Thoracic aorta (tissue), 2 donors: Measurements from ENCODE around the gene OR13C8. TPM values are rescaled to one million over a fixed set of nuclear protein-coding genes. Genes with fewer than 3 reads are reported as not detected.
"Not testable (repeated sequence)": the region's sequence is repeated elsewhere in the genome, so short reads cannot be mapped to it uniquely, and the experiment has no call there.

ENCODE experiments used
- ATAC-seq: fragments of 150-250 bp; one replicate; pipeline ENCODE4 v1.8.0; 2017; ENCODE audit warnings: low read depth; ENCODE audit not compliant: insufficient number of reproducible peaks, low FRiP score
- DNase-seq: peaks from one replicate; pipeline ENCODE4 v3.0.0-alpha.2; 2020; ENCODE audit warnings: low spot score
- H3K27ac ChIP-seq, 2 donors: fragments of 200-600 bp; sonication (generic); 1 replicate in 1 of 2; 2 replicates in 1 of 2; pipeline ENCODE4 v1.5.1; 2016; ENCODE audit warnings: mild to moderate bottlenecking in 2 of 2, moderate library complexity in 2 of 2
- H3K27me3 ChIP-seq: fragments of 200-600 bp; sonication (generic); replicated peaks from 2 replicates; pipeline ENCODE4 v1.6.0; 2016; ENCODE audit warnings: mild to moderate bottlenecking; ENCODE audit not compliant: insufficient read depth
- H3K36me3 ChIP-seq: fragments of 200-600 bp; sonication (generic); one replicate; pipeline ENCODE4 v1.5.1; 2016
- H3K4me1 ChIP-seq, 2 donors: fragments of 200-600 bp; sonication (generic); 1 replicate in 1 of 2; 2 replicates in 1 of 2; pipeline versions ENCODE4 v1.5.1 to v1.6.0; 2016; ENCODE audit warnings: low read depth in 2 of 2, mild to moderate bottlenecking in 1 of 2; ENCODE audit not compliant: control insufficient read depth in 1 of 2
- H3K4me3 ChIP-seq: fragments of 200-600 bp; sonication (generic); 2 replicates; pipeline ENCODE4 v1.5.1; 2016; ENCODE audit warnings: mild to moderate bottlenecking
- H3K9me3 ChIP-seq: fragments of 200-600 bp; sonication (generic); 2 replicates; pipeline ENCODE4 v1.5.1; 2016
- CTCF ChIP-seq: fragments of 200-600 bp; sonication (generic); IDR thresholded peaks from one replicate; pipeline ENCODE4 v1.5.1; 2019; ENCODE audit warnings: antibody characterized with exemption
- total RNA-seq, 2 donors: library from RNA; depleted of rRNA; stranded (reverse); fragments of >200 nt; gene quantifications; one replicate each; pipeline versions ENCODE4 v1.1.0 to v1.2.3, GENCODE V29; 2016

Gene OR13C8, protein sequence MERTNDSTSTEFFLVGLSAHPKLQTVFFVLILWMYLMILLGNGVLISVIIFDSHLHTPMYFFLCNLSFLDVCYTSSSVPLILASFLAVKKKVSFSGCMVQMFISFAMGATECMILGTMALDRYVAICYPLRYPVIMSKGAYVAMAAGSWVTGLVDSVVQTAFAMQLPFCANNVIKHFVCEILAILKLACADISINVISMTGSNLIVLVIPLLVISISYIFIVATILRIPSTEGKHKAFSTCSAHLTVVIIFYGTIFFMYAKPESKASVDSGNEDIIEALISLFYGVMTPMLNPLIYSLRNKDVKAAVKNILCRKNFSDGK
- total RNA-seq = not detected

DNA sequence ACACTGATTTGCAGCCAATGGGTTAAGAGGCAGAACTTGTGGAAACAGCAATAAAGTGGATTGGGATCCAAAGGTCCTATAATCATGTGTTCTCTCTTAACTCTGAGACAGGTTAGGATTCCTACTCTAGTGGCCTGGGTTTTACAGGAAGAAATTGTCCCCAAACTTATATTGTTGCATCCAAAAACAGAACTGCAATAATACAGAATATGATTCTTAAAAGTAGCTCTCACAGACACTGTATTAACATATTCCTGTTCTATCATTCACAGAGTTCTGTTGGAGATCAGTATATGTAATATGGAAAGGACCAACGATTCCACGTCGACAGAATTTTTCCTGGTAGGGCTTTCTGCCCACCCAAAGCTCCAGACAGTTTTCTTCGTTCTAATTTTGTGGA is at the start of gene OR13C8:
OR13C8 (plus strand) TSS at position 301 of the 400 bp plus-strand sequence; CDS start at position 301, 0 bp downstream.
- H3K4me3 ChIP-seq = no peak within 1 kb of the TSS
- ATAC-seq (no peak), DNase-seq (no peak)
- H3K27me3 ChIP-seq = no peaks in the 10 kb centered on the region
- H3K9me3 ChIP-seq = peaks cover 4% of the 10 kb centered on the region
- no peaks in the 10 kb centered on the region for H3K36me3 ChIP-seq
- no peak for TF ChIP-seq CTCF
- no peaks in the 10 kb centered on the region for H3K4me1 ChIP-seq
- H3K27ac ChIP-seq = no peak within 1 kb of the TSS

- not testable (repeated sequence) for H3K36me3 ChIP-seq, H3K4me3 ChIP-seq, H3K9me3 ChIP-seq, H3K27ac ChIP-seq, DNase-seq, ATAC-seq, H3K4me1 ChIP-seq, H3K27me3 ChIP-seq
Observed at GRCh38 chr9:104520241-104520640, 48.7 kb upstream of the OR13C8 start.

DNA sequence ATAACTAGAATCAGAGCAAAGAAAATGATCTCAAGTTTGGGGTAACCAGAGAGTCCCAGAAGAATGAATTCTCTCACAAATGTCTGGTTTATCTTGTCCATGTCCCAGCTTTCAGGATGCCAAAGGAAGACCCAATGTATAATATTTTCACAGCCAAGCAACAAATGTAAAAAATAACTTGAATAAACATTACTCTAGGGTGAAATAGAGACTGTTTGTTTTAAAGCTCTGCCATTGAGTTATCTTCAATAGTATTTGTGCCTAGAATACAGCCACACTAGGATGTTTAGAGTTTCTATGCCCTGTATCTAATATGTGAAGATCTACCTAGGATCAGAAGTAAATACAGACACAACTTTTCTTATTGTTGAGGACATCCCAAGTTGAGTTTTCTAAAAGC is 41.9 kb upstream of the OR13C8 start, which contains the start of gene OR13C4:
OR13C4 (minus strand) TSS at position 101 of the 400 bp plus-strand sequence; CDS start at position 101, 0 bp downstream.
- DNase-seq = no peak
- Histone ChIP-seq H3K4me3 (no peak within 1 kb of the TSS), H3K27ac (no peak within 1 kb of the TSS), H3K27me3 (no peaks in the 10 kb centered on the region), H3K4me1 (no peaks in the 10 kb centered on the region), H3K36me3 (no peaks in the 10 kb centered on the region), H3K9me3 (no peaks in the 10 kb centered on the region)
- ATAC-seq = no peak
- no peak for TF ChIP-seq CTCF

DNA sequence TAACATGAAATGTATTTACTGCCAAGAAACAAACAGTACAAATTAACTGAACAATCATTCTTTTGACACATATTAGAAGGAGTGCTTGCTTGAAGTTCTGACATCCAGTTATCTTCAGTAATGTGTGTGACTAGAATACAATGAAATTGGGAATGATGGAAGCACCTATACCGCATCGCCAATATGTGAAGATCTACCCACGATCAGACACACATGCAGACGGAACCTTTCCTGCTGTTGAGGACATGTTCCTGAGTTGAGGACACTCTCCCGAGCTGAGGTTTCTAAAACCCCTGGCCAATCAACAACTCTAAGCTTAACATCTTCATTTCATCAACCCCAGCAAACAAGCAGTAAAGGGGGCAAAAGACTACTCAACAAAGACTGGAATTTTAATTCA is 32.2 kb upstream of the OR13C8 start, which contains the start of gene OR13C3:
OR13C3 (minus strand) TSS at position 101 of the 400 bp plus-strand sequence. CDS start 133 bp downstream, outside the sequence.
- no peak within 1 kb of the TSS for H3K27ac ChIP-seq
- ATAC-seq (no peak), DNase-seq (no peak)
- H3K4me3 ChIP-seq = no peak within 1 kb of the TSS
- H3K27me3 ChIP-seq = no peaks in the 10 kb centered on the region
- H3K4me1 ChIP-seq = no peaks in the 10 kb centered on the region
- H3K9me3 ChIP-seq = no peaks in the 10 kb centered on the region
- no peak for TF ChIP-seq CTCF
- H3K36me3 ChIP-seq = no peaks in the 10 kb centered on the region

GRCh38 chr9:104539275-104539674 is 29.7 kb upstream of the OR13C8 start:
- Histone ChIP-seq H3K9me3 (no peaks in the 10 kb centered on the region), H3K27me3 (no peaks in the 10 kb centered on the region), H3K36me3 (no peaks in the 10 kb centered on the region), H3K27ac (no peak overlapping the region), H3K4me3 (no peak overlapping the region), H3K4me1 (no peaks in the 10 kb centered on the region)
- ATAC-seq (no peak), DNase-seq (no peak)
- no peak for TF ChIP-seq CTCF
